Measurements from ENCODE around the gene C2orf76.

Gene C2orf76

GRCh38 chr2:119323459-119323858 is 43.2 kb downstream of the C2orf76 start:
- Histone ChIP-seq H3K4me3 (ENCODE audit: insufficient read depth, low read depth, low read length, poor library complexity, severe bottlenecking) (no peak overlapping the region), H3K4me1 (ENCODE audit: control insufficient read depth, insufficient read depth, low read length, poor library complexity, severe bottlenecking) (no peaks in the 10 kb centered on the region), H3K36me3 (ENCODE audit: control insufficient read depth, insufficient read depth, low read length) (no peaks in the 10 kb centered on the region), H3K9me3 (ENCODE audit: control insufficient read depth, low read length) (no peaks in the 10 kb centered on the region), H3K27ac (ENCODE audit: insufficient read depth, low read length, poor library complexity, severe bottlenecking) (no peak overlapping the region), H3K27me3 (replicated peaks; ENCODE audit: control insufficient read depth, insufficient read depth, low read length, poor library complexity, severe bottlenecking) (no peaks in the 10 kb centered on the region)
- DNase-seq: no peak

DNA sequence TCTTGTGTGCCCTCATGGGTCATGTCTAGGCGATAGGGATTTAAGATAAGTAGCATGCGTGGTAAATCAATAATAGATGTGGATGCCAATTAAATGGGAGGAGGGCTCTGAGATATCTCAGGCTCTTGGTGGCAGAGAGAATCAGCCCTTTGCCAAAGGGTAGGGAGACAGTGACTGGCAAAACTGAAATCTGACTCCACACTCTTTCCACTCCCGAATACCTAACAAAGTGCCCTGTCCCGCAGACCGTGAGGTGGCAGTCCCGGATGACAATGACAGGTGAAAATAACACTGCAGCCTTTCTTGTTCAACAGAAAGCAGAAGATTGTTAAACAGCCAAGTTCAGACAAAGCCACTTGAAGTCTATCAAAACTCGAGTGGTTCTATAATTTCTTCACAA is 47.0 kb downstream of the C2orf76 start:
- Histone ChIP-seq H3K4me3 (ENCODE audit: insufficient read depth, low read depth, low read length, poor library complexity, severe bottlenecking) (no peak overlapping the region), H3K4me1 (ENCODE audit: control insufficient read depth, insufficient read depth, low read length, poor library complexity, severe bottlenecking) (no peaks in the 10 kb centered on the region), H3K36me3 (ENCODE audit: control insufficient read depth, insufficient read depth, low read length) (no peaks in the 10 kb centered on the region), H3K27me3 (replicated peaks; ENCODE audit: control insufficient read depth, insufficient read depth, low read length, poor library complexity, severe bottlenecking) (no peaks in the 10 kb centered on the region), H3K27ac (ENCODE audit: insufficient read depth, low read length, poor library complexity, severe bottlenecking) (no peak overlapping the region), H3K9me3 (ENCODE audit: control insufficient read depth, low read length) (no peaks in the 10 kb centered on the region)
- DNase-seq: no peak

DNA sequence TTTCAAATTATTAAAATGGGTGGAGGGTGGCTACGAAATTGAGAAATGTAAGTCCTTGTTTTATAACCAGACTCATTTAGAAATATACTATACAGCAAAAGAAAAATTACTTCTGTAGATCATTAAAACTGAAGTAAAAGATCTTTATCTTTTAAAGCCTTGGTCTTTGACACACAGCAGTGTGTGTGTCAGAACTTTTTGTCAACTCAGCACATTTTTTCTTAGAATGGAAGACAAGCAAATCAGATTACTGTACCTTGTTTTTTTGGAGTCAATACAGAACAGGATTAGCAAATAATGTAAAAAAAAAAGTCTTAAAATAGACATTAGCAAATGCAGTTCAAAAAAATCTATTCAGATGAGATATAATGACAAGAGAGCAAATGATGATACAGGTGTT is 49.1 kb downstream of the C2orf76 start:
- Histone ChIP-seq H3K4me1 (ENCODE audit: control insufficient read depth, insufficient read depth, low read length, poor library complexity, severe bottlenecking) (no peaks in the 10 kb centered on the region), H3K9me3 (ENCODE audit: control insufficient read depth, low read length) (no peaks in the 10 kb centered on the region), H3K4me3 (ENCODE audit: insufficient read depth, low read depth, low read length, poor library complexity, severe bottlenecking) (no peak overlapping the region), H3K36me3 (ENCODE audit: control insufficient read depth, insufficient read depth, low read length) (no peaks in the 10 kb centered on the region), H3K27me3 (replicated peaks; ENCODE audit: control insufficient read depth, insufficient read depth, low read length, poor library complexity, severe bottlenecking) (no peaks in the 10 kb centered on the region), H3K27ac (ENCODE audit: insufficient read depth, low read length, poor library complexity, severe bottlenecking) (no peak overlapping the region)
- DNase-seq: no peak

- no peak overlapping the region for H3K4me3 ChIP-seq (ENCODE audit: insufficient read depth, low read depth, low read length, poor library complexity, severe bottlenecking)
- no peak overlapping the region for H3K27ac ChIP-seq (ENCODE audit: insufficient read depth, low read length, poor library complexity, severe bottlenecking)
Measured at GRCh38 chr2:119316066-119316465, 50.6 kb downstream of the C2orf76 start.

GRCh38 chr2:119315241-119315925 is 51.3 kb downstream of the C2orf76 start:
- H3K27me3 ChIP-seq (replicated peaks; ENCODE audit: control insufficient read depth, insufficient read depth, low read length, poor library complexity, severe bottlenecking): no peaks in the 10 kb centered on the region
- H3K27ac ChIP-seq (ENCODE audit: insufficient read depth, low read length, poor library complexity, severe bottlenecking): no peak overlapping the region
- H3K4me1 ChIP-seq (ENCODE audit: control insufficient read depth, insufficient read depth, low read length, poor library complexity, severe bottlenecking): no peaks in the 10 kb centered on the region
- H3K9me3 ChIP-seq (ENCODE audit: control insufficient read depth, low read length): no peaks in the 10 kb centered on the region
- no peak overlapping the region for H3K4me3 ChIP-seq (ENCODE audit: insufficient read depth, low read depth, low read length, poor library complexity, severe bottlenecking)
- no peaks in the 10 kb centered on the region for H3K36me3 ChIP-seq (ENCODE audit: control insufficient read depth, insufficient read depth, low read length)
- DNase-seq: no peak

More at GRCh38 chr2:119316066-119316465, 50.6 kb downstream of the C2orf76 start:
- Histone ChIP-seq H3K27me3 (replicated peaks; ENCODE audit: control insufficient read depth, insufficient read depth, low read length, poor library complexity, severe bottlenecking) (no peaks in the 10 kb centered on the region), H3K9me3 (ENCODE audit: control insufficient read depth, low read length) (no peaks in the 10 kb centered on the region), H3K36me3 (ENCODE audit: control insufficient read depth, insufficient read depth, low read length) (no peaks in the 10 kb centered on the region), H3K4me1 (ENCODE audit: control insufficient read depth, insufficient read depth, low read length, poor library complexity, severe bottlenecking) (no peaks in the 10 kb centered on the region)
- no peak for DNase-seq

DNA sequence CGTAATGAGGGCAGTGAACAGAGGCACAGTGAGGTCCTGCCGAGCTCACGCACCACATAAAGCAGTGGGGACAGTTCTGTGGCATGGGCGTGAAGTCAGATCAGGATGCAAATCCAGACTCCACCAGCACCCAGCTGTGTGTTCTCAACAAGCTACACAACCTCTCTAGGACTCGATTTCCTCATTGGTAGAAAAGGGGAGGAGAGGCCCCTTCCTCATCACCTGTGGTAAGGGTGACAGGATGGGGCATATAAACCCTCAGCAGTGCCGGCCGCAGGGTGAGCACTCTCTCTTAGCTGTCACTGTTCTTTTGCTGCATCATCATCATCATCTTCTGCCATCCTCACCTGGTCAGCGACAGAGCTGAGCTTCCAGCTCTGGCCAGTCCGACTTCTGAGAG is 54.8 kb downstream of the C2orf76 start:
- H3K27ac ChIP-seq (ENCODE audit: insufficient read depth, low read length, poor library complexity, severe bottlenecking): no peak overlapping the region
- H3K9me3 ChIP-seq (ENCODE audit: control insufficient read depth, low read length): no peaks in the 10 kb centered on the region
- no peaks in the 10 kb centered on the region for H3K4me1 ChIP-seq (ENCODE audit: control insufficient read depth, insufficient read depth, low read length, poor library complexity, severe bottlenecking)
- no peaks in the 10 kb centered on the region for H3K27me3 ChIP-seq (replicated peaks; ENCODE audit: control insufficient read depth, insufficient read depth, low read length, poor library complexity, severe bottlenecking)
- H3K36me3 ChIP-seq (ENCODE audit: control insufficient read depth, insufficient read depth, low read length): no peaks in the 10 kb centered on the region
- DNase-seq: no peak
- H3K4me3 ChIP-seq (ENCODE audit: insufficient read depth, low read depth, low read length, poor library complexity, severe bottlenecking): no peak overlapping the region

- Histone ChIP-seq H3K4me3 (ENCODE audit: insufficient read depth, low read depth, low read length, poor library complexity, severe bottlenecking) (no peak overlapping the region), H3K9me3 (ENCODE audit: control insufficient read depth, low read length) (no peaks in the 10 kb centered on the region)
- DNase-seq: no peak
Measured at GRCh38 chr2:119311371-119311770, 55.3 kb downstream of the C2orf76 start.

DNA sequence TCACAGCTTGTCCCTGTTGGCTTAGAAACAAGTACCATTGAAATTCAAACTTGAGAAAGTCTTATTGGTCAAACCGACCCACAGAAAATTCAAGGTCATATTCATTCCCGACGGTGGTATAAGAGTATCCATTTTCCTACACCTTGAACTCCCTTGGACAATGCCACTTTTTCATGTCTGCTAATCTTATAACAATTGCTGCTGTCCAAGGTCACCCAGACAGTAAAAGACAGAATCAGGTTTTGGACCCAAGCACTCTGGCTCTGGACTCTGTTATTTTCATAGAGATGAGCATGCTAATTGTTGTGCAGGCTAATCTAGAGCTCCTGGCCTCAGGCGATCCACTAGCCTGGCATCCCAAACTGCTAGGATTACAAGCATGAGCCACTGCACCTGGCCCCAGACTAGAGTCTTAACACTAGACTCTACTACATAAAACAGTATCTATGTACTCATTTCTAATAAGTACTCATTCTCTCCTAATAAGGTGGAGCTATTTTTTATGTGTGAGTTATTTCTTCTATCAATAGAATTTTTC is 57.8 kb downstream of the C2orf76 start:
- H3K4me3 ChIP-seq (ENCODE audit: insufficient read depth, low read depth, low read length, poor library complexity, severe bottlenecking): no peak overlapping the region
- no peaks in the 10 kb centered on the region for H3K9me3 ChIP-seq (ENCODE audit: control insufficient read depth, low read length)
- H3K27me3 ChIP-seq (replicated peaks; ENCODE audit: control insufficient read depth, insufficient read depth, low read length, poor library complexity, severe bottlenecking): no peaks in the 10 kb centered on the region
- H3K4me1 ChIP-seq (ENCODE audit: control insufficient read depth, insufficient read depth, low read length, poor library complexity, severe bottlenecking): no peaks in the 10 kb centered on the region
- no peak for DNase-seq
- H3K27ac ChIP-seq (ENCODE audit: insufficient read depth, low read length, poor library complexity, severe bottlenecking): no peak overlapping the region
- H3K36me3 ChIP-seq (ENCODE audit: control insufficient read depth, insufficient read depth, low read length): no peaks in the 10 kb centered on the region

More at GRCh38 chr2:119311371-119311770, 55.3 kb downstream of the C2orf76 start:
- no peaks in the 10 kb centered on the region for H3K36me3 ChIP-seq (ENCODE audit: control insufficient read depth, insufficient read depth, low read length)
- H3K27me3 ChIP-seq (replicated peaks; ENCODE audit: control insufficient read depth, insufficient read depth, low read length, poor library complexity, severe bottlenecking): no peaks in the 10 kb centered on the region
- H3K4me1 ChIP-seq (ENCODE audit: control insufficient read depth, insufficient read depth, low read length, poor library complexity, severe bottlenecking): no peaks in the 10 kb centered on the region
- no peak overlapping the region for H3K27ac ChIP-seq (ENCODE audit: insufficient read depth, low read length, poor library complexity, severe bottlenecking)

- Histone ChIP-seq H3K4me3 (ENCODE audit: insufficient read depth, low read depth, low read length, poor library complexity, severe bottlenecking) (no peak overlapping the region), H3K36me3 (ENCODE audit: control insufficient read depth, insufficient read depth, low read length) (no peaks in the 10 kb centered on the region), H3K27ac (ENCODE audit: insufficient read depth, low read length, poor library complexity, severe bottlenecking) (no peak overlapping the region), H3K27me3 (replicated peaks; ENCODE audit: control insufficient read depth, insufficient read depth, low read length, poor library complexity, severe bottlenecking) (no peaks in the 10 kb centered on the region), H3K9me3 (ENCODE audit: control insufficient read depth, low read length) (no peaks in the 10 kb centered on the region), H3K4me1 (ENCODE audit: control insufficient read depth, insufficient read depth, low read length, poor library complexity, severe bottlenecking) (no peaks in the 10 kb centered on the region)
- DNase-seq: no peak
Measured at GRCh38 chr2:119307419-119308140, 59.1 kb downstream of the C2orf76 start.

GRCh38 chr2:119306196-119306590 is 60.4 kb downstream of the C2orf76 start:
- Histone ChIP-seq H3K9me3 (ENCODE audit: control insufficient read depth, low read length) (no peaks in the 10 kb centered on the region), H3K36me3 (ENCODE audit: control insufficient read depth, insufficient read depth, low read length) (no peaks in the 10 kb centered on the region), H3K27me3 (replicated peaks; ENCODE audit: control insufficient read depth, insufficient read depth, low read length, poor library complexity, severe bottlenecking) (no peaks in the 10 kb centered on the region), H3K4me3 (ENCODE audit: insufficient read depth, low read depth, low read length, poor library complexity, severe bottlenecking) (no peak overlapping the region), H3K4me1 (ENCODE audit: control insufficient read depth, insufficient read depth, low read length, poor library complexity, severe bottlenecking) (no peaks in the 10 kb centered on the region), H3K27ac (ENCODE audit: insufficient read depth, low read length, poor library complexity, severe bottlenecking) (no peak overlapping the region)
- DNase-seq: no peak
